Neural progenitor cell (in vitro differentiated cells): Measurements from ENCODE around the gene ARL17B. TPM values are rescaled to one million over a fixed set of nuclear protein-coding genes. Genes with fewer than 3 reads are reported as not detected.
"Not testable (repeated sequence)": the region's sequence is repeated elsewhere in the genome, so short reads cannot be mapped to it uniquely, and the experiment has no call there.

Experiments used
- DNase-seq: peaks from one replicate; pipeline ENCODE4 v3.0.0-alpha.2; 2016; ENCODE audit warnings: low spot score
- H2AFZ ChIP-seq: fragments of 200-600 bp; sonication (generic); replicated peaks from 2 replicates; pipeline ENCODE4 v1.6.1; 2016; ENCODE audit warnings: antibody characterized with exemption
- H3F3A ChIP-seq: fragments of 200-600 bp; sonication (generic); 2 replicates; pipeline ENCODE4 v1.6.1; 2016; ENCODE audit warnings: antibody characterized with exemption, low read depth
- H3K27ac ChIP-seq: fragments of 200-600 bp; sonication (generic); 2 replicates; pipeline ENCODE4 v1.5.1; 2016; ENCODE audit warnings: mild to moderate bottlenecking
- H3K27me3 ChIP-seq: fragments of 200-600 bp; sonication (generic); 2 replicates; pipeline ENCODE4 v1.6.1; 2016; ENCODE audit warnings: mild to moderate bottlenecking, moderate library complexity
- H3K36me3 ChIP-seq: fragments of 200-600 bp; sonication (generic); 2 replicates; pipeline ENCODE4 v1.5.1; 2016
- H3K4me1 ChIP-seq: fragments of 200-600 bp; sonication (generic); 2 replicates; pipeline ENCODE4 v1.6.1; 2016; ENCODE audit warnings: mixed run types
- H3K4me2 ChIP-seq: fragments of 200-600 bp; sonication (generic); 2 replicates; pipeline ENCODE4 v1.6.1; 2016
- H3K4me3 ChIP-seq: fragments of 200-600 bp; sonication (generic); 2 replicates; pipeline ENCODE4 v1.5.1; 2016
- H3K79me2 ChIP-seq: fragments of 200-600 bp; sonication (generic); 2 replicates; pipeline ENCODE4 v1.6.1; 2016; ENCODE audit warnings: low read depth
- H3K9ac ChIP-seq: fragments of 200-600 bp; sonication (generic); 2 replicates; pipeline ENCODE4 v1.6.1; 2016
- H3K9me3 ChIP-seq: fragments of 200-600 bp; sonication (generic); 2 replicates; pipeline ENCODE4 v1.5.1; 2016; ENCODE audit warnings: low read depth
- H4K20me1 ChIP-seq: fragments of 200-600 bp; sonication (generic); 2 replicates; pipeline ENCODE4 v1.6.1; 2016; ENCODE audit warnings: low read depth
- H3K27ac Mint-ChIP-seq: 3 replicates; pipeline ENCODE4 v1.8.0; 2021; ENCODE audit warnings: mixed read lengths
- H3K27me3 Mint-ChIP-seq: 2 replicates; pipeline ENCODE4 v1.8.0; 2022; ENCODE audit warnings: low read depth, mild to moderate bottlenecking, inconsistent platforms, moderate library complexity, mixed read lengths; ENCODE audit not compliant: insufficient read depth
- H3K36me3 Mint-ChIP-seq: 3 replicates; pipeline ENCODE4 v1.8.0; 2021; ENCODE audit warnings: mixed read lengths
- H3K4me1 Mint-ChIP-seq: 3 replicates; pipeline ENCODE4 v1.8.0; 2021; ENCODE audit warnings: mixed read lengths
- H3K4me3 Mint-ChIP-seq: 3 replicates; pipeline ENCODE4 v1.8.0; 2021; ENCODE audit warnings: mild to moderate bottlenecking, moderate library complexity, mixed read lengths
- H3K9me3 Mint-ChIP-seq: 3 replicates; pipeline ENCODE4 v1.8.0; 2020; ENCODE audit warnings: mixed read lengths
- small RNA-seq: library from RNA; depleted of rRNA; stranded (forward); fragments of <200 nt; gene quantifications from one replicate; pipeline ENCODE3, GENCODE V24; 2015
- total RNA-seq: library from RNA; depleted of rRNA; stranded (reverse); fragments of >200 nt; gene quantifications from 2 replicates; pipeline ENCODE4 v1.2.3, GENCODE V29; 2015; ENCODE audit warnings: low replicate concordance

Gene ARL17B
- total RNA-seq, 1 donor from 2014 or later, result 22.4 TPM

GRCh38 chr17:46231359-46231758 lies 130.2 kb downstream of the ARL17B start:
- not testable (repeated sequence) for H3F3A ChIP-seq, H3K27ac Mint-ChIP-seq, H3K27me3 Mint-ChIP-seq, H3K36me3 ChIP-seq, H3K9me3 ChIP-seq, H3K4me3 Mint-ChIP-seq, H3K27me3 ChIP-seq, H3K27ac ChIP-seq, H3K4me1 Mint-ChIP-seq, H3K9me3 Mint-ChIP-seq, H3K36me3 Mint-ChIP-seq, H4K20me1 ChIP-seq, H3K79me2 ChIP-seq, H2AFZ ChIP-seq, H3K4me1 ChIP-seq, H3K9ac ChIP-seq, DNase-seq, H3K4me3 ChIP-seq, H3K4me2 ChIP-seq

- not testable (repeated sequence) for H3K27me3 ChIP-seq, H2AFZ ChIP-seq, H3F3A ChIP-seq, H3K36me3 Mint-ChIP-seq, H3K27me3 Mint-ChIP-seq, H3K9me3 ChIP-seq, H3K4me1 Mint-ChIP-seq, H4K20me1 ChIP-seq, H3K4me1 ChIP-seq, H3K36me3 ChIP-seq, H3K9ac ChIP-seq, H3K27ac ChIP-seq, H3K9me3 Mint-ChIP-seq
- Histone ChIP-seq H3K4me3 (peak overlapping the region; percentile 74), H3K79me2 (peaks cover 14% of the 10 kb centered on the region), H3K4me2 (peak overlapping the region; percentile 74)
- Mint-ChIP-seq H3K27ac (peak overlapping the region; percentile 95), H3K4me3 (peak overlapping the region; percentile 93)
- peak; percentile 96 for DNase-seq
Observed at GRCh38 chr17:46225274-46225794, 136.2 kb downstream of the ARL17B start.

- Histone ChIP-seq H3K4me3 (peak overlapping the region; percentile 74), H3K79me2 (peaks cover 19% of the 10 kb centered on the region), H3K4me2 (peak overlapping the region; percentile 74)
- H3K4me1 ChIP-seq, H3K27me3 ChIP-seq, H3K36me3 Mint-ChIP-seq, H4K20me1 ChIP-seq, H3K4me1 Mint-ChIP-seq, H2AFZ ChIP-seq, H3K27ac ChIP-seq, H3K27me3 Mint-ChIP-seq, H3K9me3 ChIP-seq, H3K27ac Mint-ChIP-seq, H3F3A ChIP-seq, H3K36me3 ChIP-seq, H3K9ac ChIP-seq, H3K9me3 Mint-ChIP-seq: not testable (repeated sequence)
- peak overlapping the region; percentile 93 for H3K4me3 Mint-ChIP-seq
- DNase-seq, result peak; percentile 67
Observed at GRCh38 chr17:46224864-46225263, 136.7 kb downstream of the ARL17B start.

Small RNAs within 50 kb of the gene (small RNA-seq; reads per million reads assigned to genes)
- not detected for gene RN7SL656P

Other genes starting within 250 kb of the ARL17B start
- gene KANSL1, start 168.3 kb downstream of the ARL17B start, total RNA-seq, result 114 and 136 TPM in 2 replicates
- gene LRRC37A, start 66.6 kb downstream of the ARL17B start, total RNA-seq, result 5.4 and 7.9 TPM in 2 replicates
- gene LRRC37A2, start 150.7 kb upstream of the ARL17B start, total RNA-seq, result 13.9 and 16.3 TPM in 2 replicates
- 11.2 and 12.4 TPM in 2 replicates for gene ARL17A, start 217.9 kb upstream of the ARL17B start, total RNA-seq
- 31.9 and 43.0 TPM in 2 replicates for gene NSF, start 228.9 kb upstream of the ARL17B start, total RNA-seq